Thyroid gland (tissue), 4 donors: ENCODE data around the gene DKK3.

ENCODE experiments used
- CTCF ChIP-seq, 6 experiments: fragments of 200-600 bp in 3 of 6; fragments of 450-650 bp in 3 of 6; sonication (generic) in 3 of 6; IDR thresholded peaks; one replicate each; pipeline ENCODE4 v1.5.1; 2016 to 2019; ENCODE audit warnings: antibody characterized with exemption in 6 of 6, mild to moderate bottlenecking in 2 of 6, inconsistent platforms in 1 of 6, moderate library complexity in 1 of 6
- POLR2A ChIP-seq, 2 donors: fragments of 450-650 bp; IDR thresholded peaks; one replicate each; pipeline ENCODE4 v1.6.1; 2017; ENCODE audit warnings: antibody characterized with exemption in 2 of 2, mild to moderate bottlenecking in 2 of 2, moderate library complexity in 1 of 2

GRCh38 chr11:11944444-11944843, 64.0 kb downstream of the DKK3 start:
- TF ChIP-seq CTCF (IDR thresholded peaks at IDR 0.05) = no peak
- TF ChIP-seq POLR2A (IDR thresholded peaks at IDR 0.05) = no peak
